AG08395 (cell line): ENCODE data around the gene SARDH.
"Not testable (repeated sequence)": the region's sequence is repeated elsewhere in the genome, so short reads cannot be mapped to it uniquely, and the experiment has no call there.

Experiments used
- DNase-seq: peaks from one replicate; pipeline ENCODE4 v3.0.0; 2012; ENCODE audit warnings: mixed read lengths, low spot score

Gene SARDH

DNA sequence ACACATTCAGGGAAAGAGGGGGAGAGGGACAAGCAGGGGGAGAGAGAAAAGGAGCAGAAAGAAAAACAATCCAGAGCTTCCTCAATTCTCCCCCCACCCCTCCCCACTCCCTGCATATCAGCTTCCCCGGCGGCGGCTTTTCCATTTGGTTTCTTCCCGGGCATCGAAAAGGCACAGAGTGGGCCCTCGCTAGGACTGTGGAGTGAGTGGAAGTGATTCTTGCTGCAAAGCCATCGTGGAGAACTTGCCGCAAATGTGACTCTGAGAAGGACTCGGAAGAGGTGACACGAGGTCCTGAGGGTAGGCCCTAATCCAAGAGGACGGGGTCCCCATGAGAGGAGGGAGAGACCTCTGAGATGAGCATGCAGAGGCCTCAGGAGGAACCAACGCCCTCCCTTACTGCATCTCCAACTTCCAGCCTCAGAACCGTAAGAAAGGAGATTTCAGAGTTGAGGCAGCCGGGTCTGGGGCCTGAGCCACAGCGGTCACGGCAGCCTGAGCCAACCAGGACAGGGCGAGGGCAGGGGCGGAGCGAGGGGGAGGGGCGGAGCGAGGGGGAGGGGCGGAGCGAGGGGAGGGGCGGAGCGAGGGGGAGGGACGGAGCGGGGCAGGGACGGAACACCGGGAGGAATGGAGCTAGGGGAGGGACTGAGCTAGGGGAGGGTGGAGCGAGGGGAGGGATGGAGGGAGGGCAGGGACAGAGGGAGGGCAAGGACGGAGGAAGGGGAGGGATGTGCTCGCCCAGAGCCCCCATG is 21.2 kb upstream of the SARDH start:
- DNase-seq: peak; percentile 52

DNA sequence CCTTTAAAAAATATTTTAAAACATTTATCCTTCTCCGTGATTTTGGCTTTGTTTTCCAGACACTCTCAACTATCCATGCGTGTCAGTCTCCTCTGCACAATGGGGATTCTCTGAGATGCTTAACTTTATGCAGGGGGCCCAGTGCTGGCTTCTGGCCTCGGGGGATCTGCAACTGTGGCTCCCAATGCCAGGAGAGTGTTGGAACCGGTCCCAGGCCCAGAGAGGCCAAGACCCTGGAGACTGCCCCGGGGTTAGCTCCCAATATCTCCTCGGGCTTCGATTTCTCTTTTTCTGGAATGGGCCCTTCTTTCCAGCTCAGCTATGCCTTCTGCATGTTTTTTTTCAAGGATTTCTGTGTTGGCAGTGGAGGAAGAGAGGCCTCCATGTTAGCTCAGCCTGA is 20.1 kb upstream of the SARDH start:
- DNase-seq: no peak

DNA sequence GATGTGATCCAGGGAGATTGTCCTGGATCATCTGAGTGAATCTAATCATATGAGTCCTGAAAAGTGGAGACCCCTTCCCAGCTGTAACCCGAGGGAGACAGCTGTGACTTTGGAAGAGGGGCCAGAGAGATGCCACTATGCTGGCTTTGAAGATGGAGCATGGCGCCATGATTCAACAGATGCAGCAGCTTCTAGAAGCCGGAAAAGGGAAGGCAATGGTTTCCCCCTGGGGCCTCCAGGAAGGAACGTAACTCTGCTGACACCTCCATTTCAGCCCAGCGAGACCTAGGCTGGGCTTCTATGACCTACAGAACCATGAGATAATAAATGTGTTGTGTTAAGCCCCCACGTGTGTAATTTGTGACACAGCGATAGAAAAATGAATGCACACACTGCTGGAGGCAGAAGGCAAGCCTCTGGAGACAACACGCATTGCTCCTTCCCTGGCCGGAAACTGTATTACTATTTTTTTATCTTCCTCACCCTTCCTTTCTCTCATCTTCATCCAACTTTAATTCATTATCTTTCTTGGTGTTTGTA is 16.6 kb upstream of the SARDH start:
- no peak for DNase-seq

DNA sequence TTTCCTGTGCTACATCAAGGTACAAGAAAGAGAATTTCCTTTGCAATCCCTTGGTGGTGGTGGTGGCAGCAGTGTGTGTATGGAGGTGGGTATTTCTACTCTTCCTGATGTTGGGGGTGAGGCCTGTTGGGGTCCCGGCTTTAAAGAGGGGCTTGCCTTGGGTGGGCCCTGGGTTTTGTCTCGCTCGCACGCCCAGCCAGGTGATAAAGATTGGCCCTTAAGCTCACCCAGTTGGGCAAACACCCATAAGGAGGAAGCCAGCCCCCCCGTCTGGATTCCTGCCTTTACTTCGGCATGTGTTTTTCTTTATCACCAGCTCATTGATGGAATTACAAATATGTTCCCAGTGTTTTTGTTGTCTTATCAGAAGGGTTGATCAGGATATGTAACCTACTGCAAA is 16.0 kb upstream of the SARDH start:
- DNase-seq: no peak

DNA sequence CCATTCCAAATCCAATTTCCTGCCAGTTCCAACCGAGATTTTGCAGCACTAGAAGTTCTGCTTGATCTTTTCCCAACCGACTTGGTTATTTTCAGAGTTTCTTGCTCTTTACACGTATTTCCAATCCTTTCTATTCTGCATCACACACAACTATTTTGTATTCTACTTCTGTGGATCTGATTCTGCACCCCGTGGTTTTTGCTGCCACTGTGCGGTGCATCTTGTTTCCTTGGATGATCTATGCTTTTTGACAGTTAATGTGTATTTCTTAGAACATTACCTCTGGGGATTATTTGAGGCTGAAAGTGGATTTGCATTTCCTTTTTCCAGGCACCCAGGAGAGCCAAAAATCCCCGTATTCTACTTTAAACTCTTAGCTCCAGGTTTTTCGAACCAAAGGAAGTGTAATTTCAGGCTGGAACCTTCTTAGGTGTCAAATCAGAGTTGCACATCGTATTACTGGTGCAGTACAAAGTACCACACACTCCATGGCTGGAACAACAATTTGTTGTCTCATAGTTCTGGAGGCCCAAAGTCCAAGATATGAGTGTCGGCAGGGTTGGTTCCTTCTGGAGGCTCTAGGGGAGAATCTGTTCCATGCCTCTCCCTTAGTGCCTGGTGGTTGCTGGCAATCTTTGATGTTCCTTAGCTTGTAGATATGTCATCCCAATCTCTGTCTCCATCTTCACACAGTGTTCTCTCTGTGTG is 14.7 kb upstream of the SARDH start:
- DNase-seq: no peak

DNA sequence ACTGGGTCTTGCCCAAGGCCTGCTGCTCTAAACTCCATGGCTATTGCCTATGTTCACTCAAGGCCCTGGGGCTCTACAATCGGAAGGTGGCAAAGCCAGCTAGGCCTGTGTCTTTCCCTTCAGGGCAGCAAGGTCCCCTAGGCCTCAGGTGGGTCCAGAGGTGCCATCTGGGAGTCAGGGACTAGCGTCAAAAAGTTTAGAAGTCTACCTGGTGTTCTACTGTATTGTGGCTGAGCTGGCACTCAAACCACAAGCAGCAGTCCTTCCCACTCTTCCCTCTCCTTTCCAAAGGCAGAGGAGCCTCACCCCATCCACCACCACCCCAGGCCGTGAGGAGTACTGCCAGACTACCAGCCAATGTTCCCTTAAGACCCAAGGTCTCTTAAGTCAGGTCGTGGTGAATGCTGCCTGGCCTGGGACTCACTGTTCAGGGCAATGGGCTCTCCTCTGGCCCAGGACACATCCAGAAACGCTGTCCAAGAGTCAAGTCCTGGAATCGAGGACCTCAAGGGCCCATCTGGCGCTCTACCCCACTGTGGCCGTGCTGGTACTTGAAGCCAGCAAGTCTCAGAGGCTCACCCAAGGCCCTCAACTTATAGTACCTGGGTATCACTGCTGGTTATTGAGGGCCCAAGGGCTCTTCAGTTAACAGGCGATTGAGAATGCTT is 13.0 kb upstream of the SARDH start:
- DNase-seq: no peak

DNA sequence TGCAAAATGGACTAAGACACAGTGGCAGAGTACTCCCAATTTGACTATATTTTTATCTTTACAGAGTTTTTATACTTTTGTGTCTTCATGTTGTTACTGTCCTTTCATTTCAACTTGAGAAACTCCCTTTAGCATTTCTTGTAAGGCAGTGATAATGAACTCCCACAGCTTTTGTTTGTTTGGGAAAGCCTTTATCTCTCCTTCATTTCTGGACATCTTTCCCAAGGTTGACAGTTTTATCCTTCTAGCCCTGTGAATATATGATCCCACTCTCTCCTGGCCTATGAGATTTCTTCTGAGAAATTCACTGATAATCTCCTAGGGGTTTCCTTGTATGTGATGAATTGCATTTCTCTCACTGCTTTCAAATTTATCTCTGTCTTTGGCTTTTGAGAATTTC is 9.2 kb upstream of the SARDH start:
- no peak for DNase-seq

DNA sequence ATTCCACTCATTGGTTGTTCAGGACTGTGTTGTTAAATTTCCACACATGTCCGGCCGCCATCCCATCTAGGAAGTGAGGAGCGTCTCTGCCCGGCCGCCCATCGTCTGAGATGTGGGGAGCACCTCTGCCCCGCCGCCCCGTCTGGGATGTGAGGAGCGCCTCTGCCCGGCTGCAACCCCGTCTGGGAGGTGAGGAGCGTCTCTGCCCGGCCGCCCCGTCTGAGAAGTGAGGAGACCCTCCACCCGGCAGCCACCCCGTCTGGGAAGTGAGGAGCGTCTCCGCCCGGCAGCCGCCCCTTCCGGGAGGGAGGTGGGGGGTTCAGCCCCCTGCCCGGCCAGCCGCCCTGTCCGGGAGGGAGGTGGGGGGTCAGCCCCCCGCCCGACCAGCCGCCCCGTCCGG is 6.4 kb upstream of the SARDH start:
- not testable (repeated sequence) for DNase-seq

DNA sequence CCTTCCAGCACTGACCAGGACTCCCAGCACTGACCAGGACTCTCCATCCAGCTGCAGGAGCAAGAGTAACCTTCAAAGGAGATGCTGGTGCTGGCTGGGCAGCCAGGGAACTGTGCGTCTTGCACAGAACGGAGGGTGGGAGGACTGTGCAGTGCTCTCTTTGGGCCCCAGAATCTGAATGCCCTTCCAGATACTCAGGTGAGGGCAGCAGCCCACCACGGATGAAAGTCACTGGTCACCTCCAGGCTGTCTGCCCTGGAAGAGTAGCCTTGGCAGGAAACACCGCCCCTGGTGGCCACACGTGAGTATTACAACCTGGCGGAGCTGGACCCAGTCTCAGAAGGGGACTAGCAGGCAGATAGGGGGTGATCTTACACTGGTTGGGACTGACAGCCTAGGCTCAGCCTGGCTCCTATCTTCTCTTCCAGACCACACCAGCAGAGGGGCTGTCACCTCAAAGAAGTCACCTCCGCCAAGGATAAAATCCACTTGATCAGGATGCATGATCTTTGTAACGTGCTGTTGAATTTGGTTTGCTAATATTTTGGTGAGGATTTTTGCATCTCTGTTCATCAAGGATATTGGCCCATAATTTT is 4.8 kb upstream of the SARDH start:
- DNase-seq: peak; percentile 89

DNA sequence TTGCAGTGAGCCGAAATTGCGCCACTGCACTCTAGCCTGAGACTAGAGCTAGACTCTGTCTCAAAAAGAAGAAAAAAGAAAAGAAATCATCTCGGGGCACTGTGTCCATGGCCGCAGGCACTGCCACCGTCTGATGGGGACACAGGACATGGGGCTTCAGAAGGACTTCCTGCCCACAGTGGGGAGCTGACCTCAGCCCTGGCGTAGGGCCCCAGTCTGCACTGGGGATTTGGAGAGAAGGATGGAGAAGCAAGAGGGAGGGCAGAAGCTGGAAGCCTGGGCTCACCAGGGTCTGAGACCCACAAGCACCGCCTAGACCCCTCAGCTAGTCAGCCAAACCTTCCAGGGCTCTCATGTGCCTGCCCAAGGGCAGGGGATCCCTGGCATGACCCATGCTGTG is 4.1 kb upstream of the SARDH start:
- DNase-seq: no peak

DNA sequence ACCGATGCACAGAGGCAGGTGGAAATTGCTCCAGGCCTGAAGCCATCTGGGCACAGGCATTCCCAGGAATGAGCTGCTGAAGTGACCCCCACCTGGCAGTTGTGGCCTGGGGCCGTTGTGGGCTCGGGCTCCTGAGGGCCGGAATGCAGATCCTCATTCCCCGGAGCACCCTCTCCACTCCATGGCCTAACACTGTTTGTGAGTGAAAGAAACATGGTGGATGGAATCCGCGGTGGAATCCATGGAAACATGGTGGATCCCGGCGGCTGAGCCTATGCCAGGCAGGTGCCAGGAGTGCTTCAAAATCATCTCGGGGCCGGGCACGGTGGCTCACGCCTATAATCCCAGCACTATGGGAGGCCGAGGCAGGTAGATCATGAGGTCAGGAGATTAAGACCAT is 3.6 kb upstream of the SARDH start:
- DNase-seq: no peak

DNA sequence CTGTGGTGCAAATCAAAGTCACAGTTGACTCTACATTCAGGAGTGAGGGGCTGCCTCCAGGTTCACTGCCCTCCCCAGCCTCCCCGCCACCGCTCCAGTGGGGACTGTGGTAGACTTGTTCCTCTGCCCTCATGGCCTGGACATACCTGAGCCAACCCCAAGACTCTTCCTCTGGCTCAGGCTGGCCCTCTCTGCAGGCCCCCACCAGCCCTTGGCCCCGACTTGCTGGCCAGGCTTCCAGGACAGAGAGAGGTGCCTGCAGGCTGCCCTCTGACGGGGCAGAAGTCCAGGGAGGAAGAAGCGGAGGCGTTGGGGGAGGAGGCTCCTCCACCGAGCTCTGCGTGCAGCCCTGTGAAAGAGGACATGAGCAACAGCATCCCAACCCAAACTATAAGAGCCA is 2.8 kb upstream of the SARDH start:
- DNase-seq: no peak

DNA sequence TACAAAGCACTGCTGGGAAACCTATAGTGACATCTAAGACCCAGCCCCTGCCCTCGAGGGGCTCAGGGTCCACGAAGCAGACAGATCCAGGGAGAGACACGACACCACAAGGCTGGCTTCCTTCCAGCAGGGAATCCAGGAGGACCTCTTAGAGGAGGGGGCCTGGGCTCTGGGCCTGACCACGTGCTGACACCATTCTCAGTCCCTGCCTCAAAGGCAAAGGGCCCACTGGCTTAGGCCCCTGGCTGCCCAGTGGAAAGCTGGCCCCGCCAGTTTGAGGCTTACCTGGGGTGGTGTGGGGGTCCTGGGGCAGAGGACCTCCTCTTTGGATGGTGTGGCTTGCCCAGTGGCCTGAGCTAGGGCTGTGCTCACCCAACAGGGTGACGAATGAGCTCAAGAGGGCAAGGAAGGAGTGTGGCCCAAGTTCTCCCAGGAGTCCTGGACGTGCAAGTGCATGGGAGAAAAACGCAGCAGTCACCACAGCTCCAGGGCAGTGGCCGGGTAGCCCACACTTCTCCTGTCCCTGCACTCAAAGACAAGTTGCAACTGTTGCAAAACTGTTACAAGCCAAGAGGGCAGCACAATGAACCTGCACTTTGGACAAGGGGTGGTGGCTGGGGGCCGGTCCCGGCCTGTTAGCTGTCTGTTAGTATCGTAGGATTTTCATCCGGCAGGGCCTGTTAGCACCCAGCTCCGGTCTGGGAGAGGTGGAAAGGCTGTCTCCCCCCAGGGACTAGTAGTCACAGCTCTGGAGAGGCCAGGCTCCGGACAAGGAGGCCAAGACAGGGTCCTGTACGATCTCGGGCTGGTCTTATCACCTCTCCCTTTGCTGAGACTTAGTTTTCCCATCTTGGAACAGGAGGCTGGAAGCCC is 1.5 kb upstream of the SARDH start:
- DNase-seq: no peak

DNA sequence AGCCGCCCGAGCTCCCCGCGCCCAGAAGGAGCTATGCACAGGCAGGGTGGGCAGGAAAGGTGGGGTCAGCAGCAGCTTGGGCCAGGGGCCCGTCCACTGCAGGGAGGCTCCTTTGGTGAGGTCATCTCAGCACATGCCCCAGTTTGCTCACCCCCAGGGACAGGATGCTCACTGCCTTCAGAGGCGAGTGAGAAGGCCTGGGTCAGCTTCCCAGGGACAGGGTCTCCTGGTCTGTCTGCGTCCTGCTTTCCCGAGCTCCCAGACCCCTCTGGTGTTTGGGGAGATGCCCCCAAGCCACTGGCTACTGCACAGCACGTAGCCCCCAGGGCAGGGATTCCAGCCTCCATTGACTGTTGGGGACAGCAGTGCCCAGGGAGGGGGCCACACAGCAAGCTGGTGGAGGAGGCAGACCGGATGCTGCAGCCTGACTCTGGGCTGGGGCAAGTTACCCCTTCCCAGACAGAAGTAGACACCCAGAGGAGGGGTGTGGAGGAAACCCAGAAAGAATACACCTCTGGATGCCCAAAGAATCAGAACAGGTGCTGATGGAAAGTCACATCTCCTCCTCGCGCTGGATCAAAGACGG is 581 bp upstream of the SARDH start:
- no peak for DNase-seq

DNA sequence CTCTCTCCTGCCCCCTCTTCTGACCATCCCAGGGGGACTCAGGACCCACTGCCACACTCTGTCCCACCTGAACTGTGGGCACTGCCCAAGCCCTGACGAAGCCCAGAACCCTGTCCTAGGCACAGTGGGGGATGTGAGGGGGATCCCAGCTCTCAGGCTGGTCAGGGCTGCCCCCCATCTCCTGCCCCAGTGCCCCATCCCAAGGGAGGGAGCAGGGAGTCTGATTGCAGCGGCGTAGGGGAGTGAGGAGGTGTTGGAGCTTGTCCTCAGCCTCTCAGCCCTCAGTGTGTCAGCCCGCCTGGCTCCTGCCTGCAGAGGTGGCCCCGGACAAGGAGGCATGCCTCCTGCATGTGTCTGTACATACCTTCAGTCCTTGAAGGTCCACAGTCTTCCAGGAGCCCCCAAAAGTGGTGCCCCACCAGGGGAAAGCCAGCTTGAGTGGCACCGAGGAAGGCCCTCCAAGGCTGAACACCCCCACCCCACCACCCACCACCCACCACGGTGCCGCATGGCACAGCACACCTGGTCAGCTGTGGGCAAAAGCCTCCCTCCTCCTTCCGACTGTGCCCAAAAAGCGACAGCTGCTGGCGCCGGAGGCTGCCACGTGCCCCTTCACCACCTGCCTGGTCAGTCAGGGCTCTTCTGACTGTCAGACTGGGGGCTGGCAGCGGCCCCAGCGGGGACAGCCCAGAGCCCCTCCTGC is 930 bp downstream of the SARDH start:
- DNase-seq: no peak

DNA sequence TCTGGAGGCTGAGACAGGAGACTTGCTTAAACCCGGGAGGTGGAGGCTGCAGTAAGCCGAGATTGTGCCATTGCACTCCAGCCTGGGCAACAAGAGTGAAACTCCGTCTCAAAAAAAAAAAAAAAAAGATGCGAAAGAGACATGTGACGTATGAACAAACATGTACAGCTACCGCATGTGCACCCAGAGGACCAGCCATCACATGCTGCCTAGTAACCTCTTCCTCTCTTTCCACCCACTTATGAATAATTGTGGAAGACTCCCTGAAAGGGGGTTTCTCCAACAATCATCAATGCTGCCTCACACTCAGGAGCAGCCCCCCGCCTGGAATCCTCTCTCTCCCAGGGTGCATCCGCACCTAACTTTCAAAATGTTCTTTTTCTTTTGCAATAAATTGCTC is 2.2 kb downstream of the SARDH start:
- no peak for DNase-seq

DNA sequence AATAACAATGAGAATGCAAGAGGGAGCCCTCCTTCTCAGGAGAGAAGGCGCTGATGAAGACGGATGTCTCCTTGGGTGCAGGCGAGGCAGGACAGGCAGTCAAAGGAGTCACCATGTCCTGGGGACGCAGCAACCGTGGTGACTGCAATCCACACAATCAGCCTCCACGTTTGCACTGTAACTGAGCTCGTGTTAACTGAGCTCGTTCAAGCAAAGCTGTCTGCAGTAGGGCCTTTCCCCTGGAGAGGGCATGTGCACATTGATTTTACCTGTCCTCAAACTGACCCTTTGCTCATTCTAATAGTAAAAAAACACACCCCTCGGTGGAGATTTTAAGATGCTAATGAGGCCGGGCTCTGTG is 2.8 kb downstream of the SARDH start:
- no peak for DNase-seq

DNA sequence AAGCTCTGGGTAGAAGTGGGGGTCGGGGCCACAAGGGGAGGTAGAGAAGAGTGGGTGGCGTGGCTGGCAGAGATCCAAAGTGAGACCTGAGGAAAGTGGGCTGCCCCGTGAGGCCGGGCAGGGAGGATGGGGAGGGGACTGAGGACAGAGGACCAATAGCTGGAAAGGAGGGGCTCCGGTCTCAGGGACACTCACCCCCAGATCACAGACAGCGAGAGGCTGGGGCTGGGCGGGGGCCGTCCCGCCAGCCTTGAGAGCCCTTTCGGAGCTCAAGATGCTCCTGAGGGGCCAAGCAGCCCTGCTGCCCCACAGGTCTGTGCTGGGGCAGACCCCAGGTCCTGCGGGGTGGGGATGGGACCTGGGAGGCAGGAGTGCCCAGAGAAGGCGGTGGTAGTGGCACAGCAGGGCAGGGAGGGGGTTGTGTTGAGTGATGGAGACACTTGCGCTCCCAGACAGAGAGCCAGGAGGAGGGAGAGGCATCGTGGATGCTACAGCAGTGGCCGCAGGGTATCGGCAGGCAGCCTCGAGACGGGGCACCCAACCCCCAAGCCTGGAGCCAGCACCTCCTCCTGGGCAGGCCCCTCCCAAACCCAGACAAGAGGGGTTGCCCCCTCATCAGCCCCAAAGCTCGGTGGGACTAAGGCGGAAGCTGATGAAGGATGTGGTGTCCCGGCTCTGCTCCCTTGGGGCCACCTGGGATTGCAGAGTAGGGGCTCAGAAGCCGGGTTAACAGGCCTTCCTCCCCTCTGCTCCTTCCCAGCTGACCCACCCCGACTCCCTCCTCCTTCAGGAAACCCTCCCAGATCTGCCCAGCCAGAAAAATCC is 3.4 kb downstream of the SARDH start:
- DNase-seq: no peak

DNA sequence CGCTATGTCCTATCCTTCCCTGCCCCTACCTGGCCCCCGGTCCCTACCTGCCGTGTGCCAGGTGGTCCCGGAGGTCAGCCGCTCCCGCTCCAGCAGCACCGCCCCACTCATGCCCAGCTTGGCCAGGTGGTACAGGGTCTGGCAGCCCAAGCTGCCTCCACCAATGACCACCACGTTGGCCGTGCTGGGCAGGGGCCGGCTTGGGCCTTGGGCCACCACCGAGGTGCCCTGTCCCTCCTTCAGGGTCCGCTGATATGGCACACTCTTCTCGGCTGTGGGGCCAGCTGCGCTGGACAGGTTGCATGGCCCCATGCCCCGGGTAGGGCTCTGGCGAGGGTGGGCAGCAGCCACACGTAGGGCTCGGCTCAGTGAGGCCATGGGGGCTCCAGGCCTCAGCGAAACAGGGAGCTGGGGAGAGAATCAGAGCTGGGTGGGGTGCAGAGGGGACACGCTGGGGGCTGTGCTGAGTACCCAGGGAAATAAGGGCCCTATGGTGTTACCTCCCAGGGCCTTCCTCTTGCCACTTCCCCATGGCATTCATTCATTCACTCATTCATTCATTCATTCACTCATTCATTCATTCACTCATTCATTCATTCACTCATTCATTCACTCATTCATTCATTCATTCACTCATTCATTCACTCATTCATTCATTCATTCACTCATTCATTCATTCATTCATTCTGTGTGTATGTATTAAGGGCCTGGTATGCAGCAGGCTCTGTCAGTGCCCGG is 4.2 kb downstream of the SARDH start:
- DNase-seq: no peak
